Posterior cingulate gyrus (tissue), 11 donors: Measurements from ENCODE around the gene SLC12A4.
A peak's percentile ranks its signal among the peaks of the same experiment; 100 is the strongest.

Experiments
- DNase-seq, 10 donors: peaks; one replicate each; pipeline versions ENCODE4 v3.0.0 to v3.0.0-alpha.2; 2020 to 2021; ENCODE audit warnings: mixed read lengths in 3 of 10
- intact Hi-C: fragments of 100-400 bp; cut with DNase I; formaldehyde crosslinking; loops from one replicate; pipeline ENCODE4 v1.15.1; 2023

The SLC12A4 gene

GRCh38 chr16:67965668-67966548 is 2.5 kb downstream of the SLC12A4 start:
- intact Hi-C loops, result no loop called here

GRCh38 chr16:67964477-67965131 is 3.8 kb downstream of the SLC12A4 start:
- DNase-seq, result no peak
- intact Hi-C loops, result no loop called here

More at GRCh38 chr16:67965668-67966548, 2.5 kb downstream of the SLC12A4 start:
- no peak for DNase-seq

- intact Hi-C loops, result no loop called here
- DNase-seq, result peak in 1 of 10 donors; percentile 68
Observed at GRCh38 chr16:67963662-67964321, 4.6 kb downstream of the SLC12A4 start.

GRCh38 chr16:67963292-67963661 is 5.2 kb downstream of the SLC12A4 start:
- no peak for DNase-seq
- intact Hi-C loops, result no loop called here

- intact Hi-C loops, result no loop called here
- DNase-seq, result peak in 1 of 10 donors; percentile 77
Observed at GRCh38 chr16:67962135-67962534, 6.3 kb downstream of the SLC12A4 start.

- intact Hi-C loops, result no loop called here
- DNase-seq, result peak in 1 of 10 donors; percentile 86
Observed at GRCh38 chr16:67961551-67961957, 6.9 kb downstream of the SLC12A4 start.

GRCh38 chr16:67959536-67960329 is 8.7 kb downstream of the SLC12A4 start:
- intact Hi-C loops, result no loop called here
- peak in 1 of 10 donors; percentile 79 for DNase-seq

GRCh38 chr16:67957622-67958021 is 10.8 kb downstream of the SLC12A4 start:
- peak in 1 of 10 donors; percentile 56 for DNase-seq
- intact Hi-C loops, result no loop called here

GRCh38 chr16:67954421-67955196 is 13.8 kb downstream of the SLC12A4 start:
- DNase-seq, result peak in 1 of 10 donors; percentile 66

GRCh38 chr16:67953641-67954375 is 14.6 kb downstream of the SLC12A4 start:
- DNase-seq, result no peak
- intact Hi-C loops, result no loop called here

More at GRCh38 chr16:67954421-67955196, 13.8 kb downstream of the SLC12A4 start:
- intact Hi-C loops, result no loop called here

- peak; percentile 81 to 98 (median 88) for DNase-seq
Observed at GRCh38 chr16:67951485-67951884, 17.0 kb downstream of the SLC12A4 start.

GRCh38 chr16:67950335-67950843 is 18.0 kb downstream of the SLC12A4 start:
- DNase-seq, result peak in 1 of 10 donors; percentile 63
- intact Hi-C loops, result no loop called here

More at GRCh38 chr16:67951485-67951884, 17.0 kb downstream of the SLC12A4 start:
- intact Hi-C loops, result no loop called here

GRCh38 chr16:67949645-67950044 is 18.8 kb downstream of the SLC12A4 start:
- no peak for DNase-seq
- intact Hi-C loops, result no loop called here

GRCh38 chr16:67948015-67948414 is 20.4 kb downstream of the SLC12A4 start:
- intact Hi-C loops, result no loop called here
- DNase-seq, result no peak

- intact Hi-C loops, result no loop called here
- DNase-seq, result peak in 1 of 10 donors; percentile 68
Observed at GRCh38 chr16:67946966-67947558, 21.4 kb downstream of the SLC12A4 start.

GRCh38 chr16:67946128-67946569 is 22.3 kb downstream of the SLC12A4 start:
- peak in 1 of 10 donors; percentile 66 for DNase-seq

GRCh38 chr16:67945392-67945933 is 23.0 kb downstream of the SLC12A4 start:
- intact Hi-C loops, result no loop called here
- peak in 1 of 10 donors; percentile 56 for DNase-seq

More at GRCh38 chr16:67946128-67946569, 22.3 kb downstream of the SLC12A4 start:
- intact Hi-C loops, result no loop called here
